Brain microvascular endothelial cell (primary cell): ENCODE data around the gene PDE4A.

Experiments used
- DNase-seq: peaks from one replicate; pipeline ENCODE4 v3.0.0-alpha.2; 2020
- H3K27ac ChIP-seq: fragments of 250-450 bp; sonication (Bioruptor Pico); 2 replicates; pipeline ENCODE4 v1.5.1; 2020; ENCODE audit warnings: mild to moderate bottlenecking, moderate library complexity
- H3K27me3 ChIP-seq: fragments of 250-450 bp; sonication (Bioruptor Pico); replicated peaks from 2 replicates; pipeline ENCODE4 v1.5.1; 2020; ENCODE audit warnings: mild to moderate bottlenecking
- H3K36me3 ChIP-seq: fragments of 250-450 bp; sonication (Bioruptor Pico); replicated peaks from 2 replicates; pipeline ENCODE4 v1.5.1; 2020; ENCODE audit warnings: mild to moderate bottlenecking
- H3K4me3 ChIP-seq: 2 replicates; pipeline ENCODE4 v1.5.1; 2011; ENCODE audit warnings: low read depth, mild to moderate bottlenecking, control low read depth, low read length, moderate library complexity
- in situ Hi-C: cut with HindIII; loops from 2 replicates; pipeline ENCODE4 v1.10.0; 2017; ENCODE audit warnings: low sequenced_read_pairs, low pct_ligation_motif_present
- TF ChIP-seq, protein P1 (sequence below): IDR thresholded peaks from 2 replicates; pipeline ENCODE4 v1.5.1; 2011; ENCODE audit warnings: low read depth, mild to moderate bottlenecking, moderate library complexity, low read length, control low read depth, inconsistent platforms; ENCODE audit errors: missing control alignments

Gene PDE4A

DNA sequence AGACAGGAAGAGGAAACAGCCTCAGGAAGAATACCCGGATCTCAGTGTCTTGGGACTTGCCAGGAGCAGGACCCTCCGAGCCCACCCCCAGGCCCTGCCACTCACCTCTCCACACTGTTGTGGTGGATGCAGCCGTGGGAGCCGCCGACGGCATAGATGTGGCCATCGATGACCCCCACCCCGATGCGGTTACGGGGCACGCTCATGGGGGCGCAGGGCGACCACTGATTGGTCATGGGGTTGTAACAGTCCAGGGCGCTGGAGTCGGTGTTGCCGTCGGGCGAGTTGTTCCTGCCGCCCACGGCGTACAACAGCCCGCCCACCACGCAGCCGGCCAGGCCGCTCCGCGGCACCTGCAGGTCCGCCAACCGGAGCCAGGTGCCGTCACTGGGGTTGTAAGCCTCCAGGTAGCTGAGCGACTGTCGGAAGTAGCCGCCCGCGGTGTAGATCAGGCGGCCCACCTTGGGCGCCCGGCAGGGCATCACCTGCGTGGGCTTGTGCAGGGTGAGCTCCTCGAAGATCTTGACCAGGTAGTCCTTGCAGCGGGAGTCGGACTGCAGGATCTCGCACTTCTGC lies 71.2 kb downstream of the PDE4A start:
- DNase-seq, result no peak
- in situ Hi-C loops, result no loop called here
- no peak overlapping the region for H3K27ac ChIP-seq
- H3K4me3 ChIP-seq, result no peak overlapping the region
- H3K36me3 ChIP-seq, result peaks cover 56% of the 10 kb centered on the region
- TF ChIP-seq, protein P1, sequence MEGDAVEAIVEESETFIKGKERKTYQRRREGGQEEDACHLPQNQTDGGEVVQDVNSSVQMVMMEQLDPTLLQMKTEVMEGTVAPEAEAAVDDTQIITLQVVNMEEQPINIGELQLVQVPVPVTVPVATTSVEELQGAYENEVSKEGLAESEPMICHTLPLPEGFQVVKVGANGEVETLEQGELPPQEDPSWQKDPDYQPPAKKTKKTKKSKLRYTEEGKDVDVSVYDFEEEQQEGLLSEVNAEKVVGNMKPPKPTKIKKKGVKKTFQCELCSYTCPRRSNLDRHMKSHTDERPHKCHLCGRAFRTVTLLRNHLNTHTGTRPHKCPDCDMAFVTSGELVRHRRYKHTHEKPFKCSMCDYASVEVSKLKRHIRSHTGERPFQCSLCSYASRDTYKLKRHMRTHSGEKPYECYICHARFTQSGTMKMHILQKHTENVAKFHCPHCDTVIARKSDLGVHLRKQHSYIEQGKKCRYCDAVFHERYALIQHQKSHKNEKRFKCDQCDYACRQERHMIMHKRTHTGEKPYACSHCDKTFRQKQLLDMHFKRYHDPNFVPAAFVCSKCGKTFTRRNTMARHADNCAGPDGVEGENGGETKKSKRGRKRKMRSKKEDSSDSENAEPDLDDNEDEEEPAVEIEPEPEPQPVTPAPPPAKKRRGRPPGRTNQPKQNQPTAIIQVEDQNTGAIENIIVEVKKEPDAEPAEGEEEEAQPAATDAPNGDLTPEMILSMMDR, result no peak
- no peaks in the 10 kb centered on the region for H3K27me3 ChIP-seq

DNA sequence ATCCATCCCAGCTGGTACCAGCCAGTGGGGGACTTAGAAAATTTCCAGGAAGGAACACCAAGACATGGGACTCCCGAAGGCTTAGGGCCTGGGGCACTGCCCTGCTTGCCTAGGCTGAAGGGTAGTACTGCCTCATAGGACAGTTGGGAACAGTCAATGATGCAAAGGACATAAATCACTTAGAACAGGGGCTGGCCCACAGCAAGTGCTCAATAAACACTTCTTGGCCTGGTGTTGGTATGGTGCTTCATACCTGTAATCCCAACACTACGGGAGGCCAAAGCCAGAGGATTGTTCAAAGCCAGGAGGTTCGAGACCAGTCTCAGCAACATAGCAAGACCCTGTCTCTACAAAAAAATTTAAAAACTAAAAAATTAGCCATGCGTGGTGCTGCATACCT lies 77.0 kb downstream of the PDE4A start:
- Histone ChIP-seq H3K27ac (no peak overlapping the region), H3K27me3 (no peaks in the 10 kb centered on the region), H3K4me3 (no peak overlapping the region), H3K36me3 (peaks cover 33% of the 10 kb centered on the region)
- no peak for DNase-seq
- in situ Hi-C loops, result no loop called here
- TF ChIP-seq, protein P1, result no peak

DNA sequence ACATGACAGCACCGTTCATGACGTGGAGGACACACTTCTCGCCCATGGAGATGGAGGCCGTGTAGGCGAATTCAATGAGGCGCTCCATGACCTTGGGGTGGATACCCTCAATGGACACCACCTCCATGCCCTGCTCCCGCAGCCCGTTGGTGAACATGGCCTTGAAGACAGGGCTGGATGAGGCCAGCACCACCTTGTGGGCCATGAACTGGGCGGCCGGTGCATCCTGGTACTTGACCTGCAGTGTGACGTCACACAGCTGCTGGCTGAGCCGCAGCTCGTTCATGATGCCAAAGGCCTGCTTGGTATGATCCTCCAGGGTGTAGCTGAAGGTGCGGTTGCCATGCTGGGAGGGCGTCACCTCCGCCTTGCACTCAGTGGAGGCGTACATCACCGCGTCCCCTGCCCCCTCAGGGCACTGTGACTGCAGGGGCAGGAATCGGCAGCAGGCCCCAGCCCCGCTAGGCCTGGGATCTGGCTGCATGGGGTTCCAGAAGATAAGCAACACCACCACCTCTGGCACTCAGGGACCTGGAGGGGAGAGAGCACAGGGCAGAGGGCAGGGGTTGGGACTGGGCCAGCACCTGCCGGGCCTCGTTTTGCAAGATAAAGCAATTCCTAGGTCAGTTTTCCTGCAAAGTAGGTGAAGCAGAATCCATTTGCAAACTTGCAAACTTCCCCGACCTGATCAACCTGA lies 79.4 kb downstream of the PDE4A start:
- H3K4me3 ChIP-seq, result no peak overlapping the region
- TF ChIP-seq, protein P1, result no peak
- in situ Hi-C loops, result no loop called here
- H3K27ac ChIP-seq, result no peak overlapping the region
- no peaks in the 10 kb centered on the region for H3K27me3 ChIP-seq
- no peak for DNase-seq
- peaks cover 28% of the 10 kb centered on the region for H3K36me3 ChIP-seq

DNA sequence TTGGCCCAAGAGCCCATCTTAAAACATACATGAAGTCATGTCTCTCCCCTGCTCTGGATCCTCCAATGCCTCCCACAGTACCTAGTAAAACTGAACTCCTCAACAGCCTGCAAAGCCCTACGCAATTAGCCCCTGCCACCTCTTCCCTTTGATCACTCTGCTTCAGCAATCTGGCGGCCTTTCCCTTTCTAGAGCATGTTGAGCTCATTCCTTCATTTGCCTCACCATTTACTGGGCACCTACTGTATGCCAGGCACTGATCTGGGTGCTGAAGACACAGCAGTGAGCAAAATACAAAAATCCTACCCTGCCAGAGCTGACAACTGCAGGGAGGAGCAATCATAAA lies 79.9 kb downstream of the PDE4A start:
- in situ Hi-C loops, result no loop called here
- no peak overlapping the region for H3K4me3 ChIP-seq
- H3K27ac ChIP-seq, result no peak overlapping the region
- no peak for DNase-seq
- no peaks in the 10 kb centered on the region for H3K27me3 ChIP-seq
- H3K36me3 ChIP-seq, result peaks cover 27% of the 10 kb centered on the region
- TF ChIP-seq, protein P1, result no peak

DNA sequence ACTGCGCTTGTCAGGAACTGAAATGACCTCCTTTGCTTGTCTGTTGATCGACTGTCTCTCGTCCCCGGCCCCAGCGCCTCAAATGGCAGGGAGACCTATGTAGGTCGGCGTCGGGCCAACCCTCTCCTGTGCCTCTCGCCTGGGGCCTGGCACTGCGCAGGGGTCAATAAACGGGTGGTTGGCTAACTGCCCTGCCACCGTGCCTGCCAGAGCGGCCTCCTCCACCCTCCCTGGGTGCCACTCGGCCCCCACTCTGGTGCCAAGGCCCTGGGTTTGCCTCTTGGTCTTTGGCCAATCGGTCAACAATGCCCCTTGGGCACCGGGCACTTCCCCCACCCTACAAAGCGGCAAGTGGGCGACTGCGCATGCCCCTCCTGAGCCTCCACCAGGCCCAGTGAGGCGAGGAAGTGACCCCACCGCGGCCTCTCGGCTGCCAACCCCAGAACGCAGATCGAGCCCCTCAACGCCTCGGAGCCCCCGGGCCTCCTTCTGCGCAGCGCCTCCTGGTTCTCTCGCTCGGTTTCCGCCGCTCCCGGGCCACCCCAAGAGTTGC lies 81.7 kb downstream of the PDE4A start:
- no peaks in the 10 kb centered on the region for H3K27me3 ChIP-seq
- TF ChIP-seq, protein P1, result no peak
- peak overlapping the region; percentile 94 for H3K4me3 ChIP-seq
- in situ Hi-C loops, result no loop called here
- H3K27ac ChIP-seq, result peak overlapping the region; percentile 92
- H3K36me3 ChIP-seq, result peaks cover 18% of the 10 kb centered on the region
- peak; percentile 13 for DNase-seq
